IgD-negative memory B cell (primary cell): ENCODE measurements around the gene SAA2. TPM values are rescaled to one million over a fixed set of nuclear protein-coding genes. Genes with fewer than 3 reads are reported as not detected.
"Not testable (repeated sequence)": the region's sequence is repeated elsewhere in the genome, so short reads cannot be mapped to it uniquely, and the experiment has no call there.

Experiments used
- H3K27ac Mint-ChIP-seq, 3 donors: one replicate each; pipeline ENCODE4 v1.8.0; 2020 to 2022; ENCODE audit warnings: mild to moderate bottlenecking in 3 of 3, mixed read lengths in 3 of 3, moderate library complexity in 1 of 3
- H3K27me3 Mint-ChIP-seq: one replicate; pipeline ENCODE4 v1.8.0; 2021; ENCODE audit warnings: mixed read lengths
- H3K36me3 Mint-ChIP-seq: one replicate; pipeline ENCODE4 v1.8.0; 2020; ENCODE audit warnings: mild to moderate bottlenecking, mixed read lengths
- H3K4me1 Mint-ChIP-seq, 3 donors: one replicate each; pipeline ENCODE4 v1.8.0; 2020 to 2022; ENCODE audit warnings: mixed read lengths in 3 of 3, mild to moderate bottlenecking in 1 of 3
- H3K4me3 Mint-ChIP-seq, 4 donors: one replicate each; pipeline ENCODE4 v1.8.0; 2020 to 2022; ENCODE audit warnings: mild to moderate bottlenecking in 4 of 4, mixed read lengths in 4 of 4, moderate library complexity in 3 of 4
- H3K9me3 Mint-ChIP-seq, 3 donors: one replicate each; pipeline ENCODE4 v1.8.0; 2020 to 2021; ENCODE audit warnings: mixed read lengths in 3 of 3, mild to moderate bottlenecking in 1 of 3
- polyA plus RNA-seq: library from polyadenylated mRNA; unstranded; fragments of 300-500 nt; fragmentation: Illumina TruSeq; gene quantifications from one replicate; pipeline ENCODE4 v1.2.3, GENCODE V29; 2021

SAA2 gene
- polyA plus RNA-seq, 1 donor from 2014 or later: 0.35 TPM

GRCh38 chr11:18235394-18236334 lies 12.8 kb downstream of the SAA2 start:
- peaks cover 14% of the 10 kb centered on the region for H3K27me3 Mint-ChIP-seq
- no peaks in the 10 kb centered on the region for H3K9me3 Mint-ChIP-seq
- H3K36me3 Mint-ChIP-seq: peaks cover 5% of the 10 kb centered on the region
- H3K4me3 Mint-ChIP-seq: no peak overlapping the region
- no peaks in the 10 kb centered on the region for H3K4me1 Mint-ChIP-seq
- no peak overlapping the region for H3K27ac Mint-ChIP-seq

GRCh38 chr11:18233912-18234311 lies 14.6 kb downstream of the SAA2 start:
- Mint-ChIP-seq H3K4me3 (no peak overlapping the region), H3K36me3 (no peaks in the 10 kb centered on the region), H3K27me3 (peaks cover 10% of the 10 kb centered on the region), H3K9me3 (peaks cover 0 to 5% (median 1%) of the 10 kb centered on the region in 3 donors), H3K27ac (no peak overlapping the region), H3K4me1 (peaks cover 7 to 8% (median 7%) of the 10 kb centered on the region in 3 donors)

GRCh38 chr11:18230859-18231258 lies 17.6 kb downstream of the SAA2 start:
- Mint-ChIP-seq H3K36me3 (peaks cover 5% of the 10 kb centered on the region), H3K27me3 (no peaks in the 10 kb centered on the region), H3K4me3 (no peak overlapping the region), H3K9me3 (peaks cover 0 to 7% (median 3%) of the 10 kb centered on the region in 3 donors), H3K27ac (no peak overlapping the region), H3K4me1 (peaks cover 11 to 13% (median 12%) of the 10 kb centered on the region in 3 donors)

GRCh38 chr11:18229501-18229900 lies 19.0 kb downstream of the SAA2 start:
- peak overlapping the region in 1 of 3 donors; percentile 16 for H3K27ac Mint-ChIP-seq
- peak overlapping the region in 3 of 4 donors; percentile 44 to 70 (median 67) for H3K4me3 Mint-ChIP-seq
- H3K9me3 Mint-ChIP-seq: peaks cover 0 to 7% (median 3%) of the 10 kb centered on the region in 3 donors
- H3K36me3 Mint-ChIP-seq: peaks cover 5% of the 10 kb centered on the region
- H3K27me3 Mint-ChIP-seq: no peaks in the 10 kb centered on the region
- H3K4me1 Mint-ChIP-seq: peaks cover 11 to 13% (median 12%) of the 10 kb centered on the region in 3 donors

GRCh38 chr11:18225913-18226312 lies 22.6 kb downstream of the SAA2 start:
- H3K36me3 Mint-ChIP-seq: peaks cover 8% of the 10 kb centered on the region
- H3K27ac Mint-ChIP-seq: peak overlapping the region in 1 of 3 donors; percentile 33
- H3K4me3 Mint-ChIP-seq: no peak overlapping the region
- peaks cover 0 to 7% (median 3%) of the 10 kb centered on the region in 3 donors for H3K9me3 Mint-ChIP-seq
- H3K27me3 Mint-ChIP-seq: no peaks in the 10 kb centered on the region
- peaks cover 11 to 13% (median 12%) of the 10 kb centered on the region in 3 donors for H3K4me1 Mint-ChIP-seq

GRCh38 chr11:18223591-18224387 lies 24.7 kb downstream of the SAA2 start:
- Mint-ChIP-seq H3K9me3 (peaks cover 0 to 5% (median 4%) of the 10 kb centered on the region in 3 donors), H3K4me3 (no peak overlapping the region), H3K36me3 (peaks cover 12% of the 10 kb centered on the region), H3K27me3 (no peaks in the 10 kb centered on the region), H3K27ac (no peak overlapping the region), H3K4me1 (peaks cover 2 to 5% (median 4%) of the 10 kb centered on the region in 3 donors)

- H3K27ac Mint-ChIP-seq: no peak overlapping the region
- H3K27me3 Mint-ChIP-seq: no peaks in the 10 kb centered on the region
- no peak overlapping the region for H3K4me3 Mint-ChIP-seq
- H3K36me3 Mint-ChIP-seq: peaks cover 9% of the 10 kb centered on the region
- peaks cover 1 to 3% (median 2%) of the 10 kb centered on the region in 3 donors for H3K9me3 Mint-ChIP-seq
- H3K4me1 Mint-ChIP-seq: no peaks in the 10 kb centered on the region
Observed at GRCh38 chr11:18222814-18223421, 25.6 kb downstream of the SAA2 start.

GRCh38 chr11:18221274-18221876 lies 27.1 kb downstream of the SAA2 start:
- Mint-ChIP-seq H3K27ac (no peak overlapping the region), H3K4me3 (no peak overlapping the region), H3K4me1 (no peaks in the 10 kb centered on the region), H3K36me3 (peaks cover 9% of the 10 kb centered on the region), H3K9me3 (peaks cover 1 to 3% (median 2%) of the 10 kb centered on the region in 3 donors), H3K27me3 (no peaks in the 10 kb centered on the region)

GRCh38 chr11:18209058-18209457 lies 39.4 kb downstream of the SAA2 start:
- no peak overlapping the region for H3K27ac Mint-ChIP-seq
- H3K36me3 Mint-ChIP-seq: peaks cover 3% of the 10 kb centered on the region
- no peak overlapping the region for H3K4me3 Mint-ChIP-seq
- no peaks in the 10 kb centered on the region for H3K4me1 Mint-ChIP-seq
- no peaks in the 10 kb centered on the region for H3K9me3 Mint-ChIP-seq
- peaks cover 13% of the 10 kb centered on the region for H3K27me3 Mint-ChIP-seq

GRCh38 chr11:18204771-18205170 lies 43.7 kb downstream of the SAA2 start:
- H3K27me3 Mint-ChIP-seq: peaks cover 18% of the 10 kb centered on the region
- peaks cover 0 to 7% (median 2%) of the 10 kb centered on the region in 3 donors for H3K9me3 Mint-ChIP-seq
- no peak overlapping the region for H3K4me3 Mint-ChIP-seq
- peak overlapping the region in 1 of 3 donors; percentile 83 for H3K27ac Mint-ChIP-seq
- H3K36me3 Mint-ChIP-seq: peaks cover 2% of the 10 kb centered on the region
- peaks cover 0 to 2% (median 1%) of the 10 kb centered on the region in 3 donors for H3K4me1 Mint-ChIP-seq

GRCh38 chr11:18204220-18204619 lies 44.2 kb downstream of the SAA2 start:
- Mint-ChIP-seq H3K4me1 (peaks cover 0 to 2% (median 1%) of the 10 kb centered on the region in 3 donors), H3K36me3 (peaks cover 2% of the 10 kb centered on the region), H3K9me3 (peaks cover 0 to 7% (median 2%) of the 10 kb centered on the region in 3 donors), H3K27me3 (peaks cover 19% of the 10 kb centered on the region), H3K27ac (no peak overlapping the region), H3K4me3 (no peak overlapping the region)

- H3K4me3 Mint-ChIP-seq: no peak overlapping the region
- H3K9me3 Mint-ChIP-seq: peaks cover 0 to 7% (median 2%) of the 10 kb centered on the region in 3 donors
- peaks cover 16% of the 10 kb centered on the region for H3K27me3 Mint-ChIP-seq
- peaks cover 0 to 2% (median 1%) of the 10 kb centered on the region in 3 donors for H3K4me1 Mint-ChIP-seq
- H3K36me3 Mint-ChIP-seq: peaks cover 2% of the 10 kb centered on the region
- H3K27ac Mint-ChIP-seq: no peak overlapping the region
Observed at GRCh38 chr11:18203723-18204122, 44.7 kb downstream of the SAA2 start.

- Mint-ChIP-seq H3K4me3 (peak overlapping the region in 1 of 4 donors; percentile 10), H3K9me3 (peaks cover 0 to 11% (median 6%) of the 10 kb centered on the region in 3 donors)
- H3K27me3 Mint-ChIP-seq, H3K27ac Mint-ChIP-seq, H3K36me3 Mint-ChIP-seq, H3K4me1 Mint-ChIP-seq: not testable (repeated sequence)
Observed at GRCh38 chr11:18197738-18198137, 50.7 kb downstream of the SAA2 start.

GRCh38 chr11:18196532-18196931 lies 51.9 kb downstream of the SAA2 start:
- Mint-ChIP-seq H3K9me3 (peaks cover 0 to 5% (median 4%) of the 10 kb centered on the region in 3 donors), H3K36me3 (peaks cover 2% of the 10 kb centered on the region), H3K27ac (no peak overlapping the region), H3K4me3 (no peak overlapping the region), H3K27me3 (peaks cover 1% of the 10 kb centered on the region), H3K4me1 (peaks cover 0 to 2% (median 0%) of the 10 kb centered on the region in 3 donors)
